DLD1 (cell line): ENCODE data around the gene KRT80.

Experiments used
- in situ Hi-C: cut with HindIII; loops from 2 replicates; pipeline ENCODE4 v1.10.0; 2017; ENCODE audit warnings: low sequenced_read_pairs

The KRT80 gene

DNA sequence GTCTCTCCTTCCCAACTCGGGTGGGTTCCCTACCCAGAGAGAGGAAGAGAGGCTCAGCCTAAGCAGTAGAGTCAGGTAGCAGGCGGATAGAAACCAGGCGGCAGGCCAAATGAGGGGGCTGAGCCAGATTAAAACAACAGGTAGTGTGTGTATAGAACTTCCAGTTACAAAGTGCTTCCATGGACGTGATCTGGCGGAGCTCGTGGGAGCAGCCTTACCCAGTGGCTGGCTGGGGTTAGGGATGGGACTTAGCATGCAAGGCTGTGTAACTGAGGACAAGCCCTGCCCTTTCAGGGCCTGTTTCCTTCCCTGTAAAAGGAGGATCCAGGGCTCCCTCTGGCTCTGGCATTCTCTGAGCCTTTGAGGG is 8.3 kb downstream of the KRT80 start:
- in situ Hi-C loops = no loop called here

DNA sequence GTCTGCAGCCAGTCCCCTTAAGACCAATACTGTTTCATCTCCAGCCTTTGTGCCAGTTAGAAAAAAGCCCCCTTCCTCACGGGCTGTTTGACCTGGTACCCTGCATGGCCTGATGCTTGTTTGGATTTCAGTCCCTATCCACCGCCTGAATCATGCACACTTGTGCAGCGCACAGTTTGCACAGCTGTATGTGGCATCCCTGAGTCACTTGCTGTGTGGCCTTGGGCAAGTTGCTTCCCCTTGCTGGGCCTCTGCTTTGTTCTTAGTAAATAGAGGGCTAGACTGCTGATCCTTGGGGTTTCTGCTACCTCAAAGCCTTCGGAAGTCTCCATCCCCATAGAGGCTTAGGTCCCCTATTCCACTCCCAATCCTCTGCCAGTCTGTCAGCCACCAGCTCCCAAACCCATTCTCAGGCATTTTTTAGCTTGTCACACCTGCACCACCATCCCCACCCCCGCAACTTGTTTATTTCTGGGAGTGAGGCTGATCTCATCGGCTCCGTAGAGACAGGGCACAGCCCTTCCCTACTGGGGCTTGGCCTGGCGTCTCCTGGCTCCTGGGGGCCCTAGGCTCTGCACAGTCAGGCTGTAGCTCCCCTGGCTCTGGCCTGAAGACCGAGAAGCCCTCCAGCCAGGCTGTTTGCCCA is 8.8 kb downstream of the KRT80 start:
- in situ Hi-C loops = no loop called here

DNA sequence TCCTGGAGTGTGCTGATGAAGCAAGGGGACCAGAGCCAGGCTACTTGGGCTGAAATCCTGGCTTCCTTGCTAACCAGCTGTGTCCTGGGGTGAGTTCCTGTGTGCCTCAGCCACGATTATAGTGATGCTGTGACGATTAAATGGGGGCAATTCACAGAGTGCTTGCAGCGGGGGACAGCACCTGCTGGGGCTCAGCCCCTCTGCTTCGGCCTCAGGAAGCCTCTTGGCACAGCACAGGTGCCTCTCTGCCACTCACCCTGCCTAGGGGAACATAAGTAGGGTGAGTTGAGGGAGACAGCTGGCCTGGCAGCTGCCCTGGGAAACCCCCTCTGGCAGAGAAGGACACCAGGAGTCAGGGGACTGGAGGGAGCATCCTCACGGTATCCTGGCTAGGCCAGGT is 9.4 kb downstream of the KRT80 start:
- in situ Hi-C loops = no loop called here

DNA sequence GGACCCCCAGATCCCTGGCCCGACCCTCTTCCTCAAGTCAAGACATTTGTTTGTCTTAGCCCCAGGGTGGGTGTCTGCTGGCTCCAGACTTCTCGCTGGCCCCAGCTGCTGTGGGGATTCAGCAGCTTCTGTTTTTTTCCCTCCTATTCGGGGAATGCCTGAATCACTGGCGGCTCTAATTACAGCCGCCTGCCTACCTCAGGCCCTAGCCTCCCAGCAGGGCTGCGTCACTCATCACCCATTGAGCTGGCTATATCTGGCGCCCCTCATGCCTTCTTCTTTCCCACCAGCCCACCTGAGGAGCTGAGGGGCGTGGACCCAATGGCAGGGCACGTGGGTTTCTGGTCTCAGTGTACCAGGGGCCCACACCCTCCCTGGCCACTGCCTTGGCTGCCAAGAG is 10.1 kb downstream of the KRT80 start:
- in situ Hi-C loops = no loop called here

DNA sequence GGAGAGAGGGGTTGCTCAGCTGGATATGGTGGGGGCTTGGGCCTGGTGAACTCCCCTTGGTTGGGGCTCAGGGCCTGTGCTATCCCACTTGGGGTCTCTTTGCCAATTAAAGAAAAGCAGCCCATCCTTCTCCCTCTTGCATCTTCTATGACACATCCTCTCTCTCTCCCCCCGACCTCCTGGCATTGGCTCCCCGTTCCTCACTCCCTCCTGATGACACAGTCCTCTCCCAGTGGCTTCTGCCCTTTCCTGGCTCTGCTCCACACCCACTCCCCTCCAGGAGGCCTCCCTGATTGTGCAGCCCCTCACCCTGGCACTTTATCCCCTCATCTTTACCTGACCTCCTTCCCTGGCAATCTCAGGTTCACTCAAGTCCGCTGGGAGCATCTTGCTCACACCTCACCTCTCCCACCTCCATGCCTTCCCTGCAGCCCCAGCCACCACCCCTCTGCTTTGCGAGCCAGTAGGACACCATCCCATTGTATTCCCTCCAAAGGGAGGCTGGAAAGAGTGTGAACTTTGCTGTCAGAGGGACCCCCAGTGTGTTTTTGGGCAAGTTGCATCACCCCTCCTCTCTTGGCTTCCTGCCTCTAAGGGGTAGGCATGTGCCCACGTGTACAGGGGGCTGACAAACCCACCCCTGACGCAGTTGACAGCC is 10.7 kb downstream of the KRT80 start:
- in situ Hi-C loops = no loop called here

DNA sequence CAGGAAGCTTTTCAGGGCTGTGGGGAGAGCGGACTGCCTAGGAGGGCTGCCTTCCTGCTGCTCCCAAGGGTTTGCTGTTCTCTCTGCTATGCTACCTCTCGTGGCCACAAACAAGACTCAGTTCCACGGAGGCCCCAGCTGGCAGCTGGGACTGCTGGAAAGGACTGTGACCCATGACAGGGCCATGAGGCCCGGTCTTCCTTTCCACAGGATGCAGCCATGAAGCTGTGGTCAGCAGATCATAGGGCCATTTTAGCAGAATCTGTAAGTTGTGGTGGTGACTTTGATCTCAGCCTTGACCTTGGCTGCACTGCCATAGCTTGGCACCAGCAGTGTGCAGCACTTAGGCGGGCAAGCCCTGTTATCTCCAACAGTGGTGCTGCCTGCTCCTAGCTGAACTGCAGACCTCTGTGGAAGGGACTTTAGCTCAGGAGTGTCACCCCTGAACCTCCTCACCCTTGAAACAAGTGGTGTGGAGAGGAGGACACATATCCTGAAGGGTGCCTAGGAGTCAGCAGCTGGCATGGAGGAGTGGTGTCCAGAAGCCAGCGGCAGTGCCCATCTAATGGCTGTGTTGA is 12.3 kb downstream of the KRT80 start:
- in situ Hi-C loops = loop anchor here (10.0 kb wide), 1 partner anchor 45 kb away; no protein-coding TSS in a partner anchor

DNA sequence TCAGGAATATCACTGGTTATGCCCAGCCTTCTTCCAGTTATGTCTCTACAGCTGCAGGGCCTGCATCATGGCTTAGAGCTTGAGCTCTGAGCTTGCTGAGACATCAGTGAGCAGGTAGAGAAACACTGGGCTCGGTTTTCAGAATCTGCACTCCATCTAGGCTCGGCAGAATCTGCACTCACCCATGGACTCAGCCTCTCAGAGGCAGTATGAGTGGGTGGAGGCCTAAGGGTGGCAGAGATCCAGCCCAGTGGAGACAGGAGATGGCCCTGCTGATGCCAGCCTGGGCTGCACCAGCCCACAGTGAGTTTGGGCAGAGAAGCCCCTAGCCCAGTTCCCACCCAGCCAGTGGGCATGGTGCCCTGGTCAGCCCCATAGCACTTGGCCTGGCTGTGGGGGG is 12.8 kb downstream of the KRT80 start:
- in situ Hi-C loops = loop anchor here (10.0 kb wide), 1 partner anchor 46 kb away; no protein-coding TSS in a partner anchor

DNA sequence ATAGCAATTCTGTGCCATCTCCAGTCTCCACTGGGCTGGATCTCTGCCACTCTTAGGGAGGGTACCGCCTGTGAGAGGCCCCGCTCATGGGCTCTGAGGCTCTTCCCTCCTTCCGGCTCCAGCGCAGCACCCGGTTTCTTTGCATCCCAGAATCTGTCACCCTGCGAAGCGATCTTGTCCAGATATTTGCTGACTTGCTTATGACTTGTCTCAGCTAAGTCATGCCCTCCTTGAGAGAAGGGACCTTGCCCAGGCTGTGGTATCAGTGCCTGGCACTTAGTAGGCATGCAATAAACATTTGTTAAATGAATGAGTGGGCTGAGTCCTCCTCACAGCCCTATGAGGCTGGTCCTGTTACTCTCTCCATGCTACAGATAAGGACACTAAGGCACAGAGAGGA is 13.4 kb downstream of the KRT80 start:
- in situ Hi-C loops = loop anchor here (10.0 kb wide), 1 partner anchor 46 kb away; no protein-coding TSS in a partner anchor

DNA sequence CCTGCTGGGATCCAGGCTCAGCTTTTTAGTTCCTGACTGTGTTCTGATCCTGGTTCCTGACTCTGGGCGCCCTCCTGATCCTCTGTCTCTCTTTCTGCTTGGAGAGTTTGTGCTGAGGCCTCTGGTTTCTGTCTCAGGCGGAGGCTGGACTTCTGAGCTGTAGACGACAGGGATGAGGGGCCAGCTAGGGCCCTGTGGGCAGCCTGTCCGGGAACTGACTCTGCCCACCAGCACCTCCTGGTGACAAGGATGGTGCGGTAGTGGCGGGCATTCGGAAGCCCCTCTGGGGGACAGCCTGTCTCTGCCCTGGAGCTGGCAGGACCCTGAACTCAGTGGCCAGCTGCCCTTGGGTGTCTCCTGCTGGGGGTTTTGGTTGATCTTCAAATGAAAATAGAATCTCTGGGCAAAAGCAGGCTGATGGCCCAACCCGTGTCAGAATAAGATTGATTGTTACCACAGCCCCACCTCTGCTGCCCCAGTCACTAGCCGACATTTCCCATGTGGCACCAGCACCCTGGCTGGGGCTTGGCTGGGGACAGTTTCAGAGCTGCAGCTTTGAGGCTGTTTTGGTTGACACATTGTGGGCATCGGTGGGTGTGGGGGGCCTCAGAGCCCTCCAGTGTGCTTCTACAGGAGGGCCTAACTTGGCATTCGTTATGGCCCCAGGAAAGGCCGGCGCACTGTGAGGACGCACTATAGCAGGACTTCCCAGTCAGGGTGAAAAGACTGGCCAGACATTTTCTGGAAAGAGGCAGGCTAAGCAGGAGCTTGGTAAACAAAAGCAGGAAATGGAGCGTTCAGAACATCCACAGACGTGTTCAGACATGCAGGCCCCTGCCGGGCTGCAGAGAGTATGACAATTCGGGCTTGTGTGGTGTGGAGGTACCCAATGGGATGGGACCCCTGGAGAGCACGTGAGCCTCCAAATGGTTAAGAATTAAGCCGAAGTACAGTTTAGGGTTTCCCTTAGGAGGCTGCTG is 16.2 kb downstream of the KRT80 start:
- in situ Hi-C loops = loop anchor here (10.0 kb wide), 1 partner anchor 49 kb away; no protein-coding TSS in a partner anchor

DNA sequence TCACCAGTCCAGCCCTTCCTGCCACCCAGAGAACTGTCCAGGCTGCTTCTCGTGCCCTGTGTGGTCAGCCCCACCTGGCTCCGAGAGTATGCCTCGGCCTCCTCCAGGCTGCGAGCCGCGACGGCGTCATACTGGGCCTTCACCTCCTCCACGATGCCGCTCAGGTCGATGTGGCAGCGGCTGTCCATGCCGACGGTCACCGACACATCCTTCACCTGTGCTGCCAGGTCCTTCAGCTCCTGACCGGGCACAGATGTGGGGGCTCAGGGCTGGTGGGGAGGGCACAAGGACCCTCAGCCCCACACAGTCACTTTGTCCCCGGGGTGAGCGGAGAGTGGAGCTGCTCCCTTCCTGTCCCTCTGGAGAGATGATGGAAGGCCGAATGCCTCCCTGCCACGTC is 18.3 kb downstream of the KRT80 start:
- in situ Hi-C loops = loop anchor here (10.0 kb wide), 1 partner anchor 51 kb away; no protein-coding TSS in a partner anchor

DNA sequence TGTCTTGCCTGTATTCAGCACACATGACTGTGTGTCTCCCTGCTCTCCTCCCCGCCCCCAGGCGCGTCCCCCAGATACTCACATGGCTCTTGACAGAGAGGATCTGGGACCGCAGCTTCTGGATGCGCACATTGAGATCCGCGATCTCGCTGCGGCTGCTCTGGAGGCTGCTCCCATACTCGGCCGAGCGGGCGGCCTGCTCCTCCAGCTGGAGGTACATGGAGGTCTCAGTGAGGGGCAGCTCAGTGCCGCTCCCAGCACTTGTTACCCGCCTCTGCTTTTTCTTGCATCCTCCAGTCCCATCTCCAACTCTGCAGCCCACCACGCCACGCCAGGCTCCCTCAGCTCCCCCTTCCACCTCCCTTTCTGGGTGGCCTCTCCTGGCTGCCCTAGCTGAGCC is 18.9 kb downstream of the KRT80 start:
- in situ Hi-C loops = loop anchor here (10.0 kb wide), 1 partner anchor 52 kb away; no protein-coding TSS in a partner anchor

DNA sequence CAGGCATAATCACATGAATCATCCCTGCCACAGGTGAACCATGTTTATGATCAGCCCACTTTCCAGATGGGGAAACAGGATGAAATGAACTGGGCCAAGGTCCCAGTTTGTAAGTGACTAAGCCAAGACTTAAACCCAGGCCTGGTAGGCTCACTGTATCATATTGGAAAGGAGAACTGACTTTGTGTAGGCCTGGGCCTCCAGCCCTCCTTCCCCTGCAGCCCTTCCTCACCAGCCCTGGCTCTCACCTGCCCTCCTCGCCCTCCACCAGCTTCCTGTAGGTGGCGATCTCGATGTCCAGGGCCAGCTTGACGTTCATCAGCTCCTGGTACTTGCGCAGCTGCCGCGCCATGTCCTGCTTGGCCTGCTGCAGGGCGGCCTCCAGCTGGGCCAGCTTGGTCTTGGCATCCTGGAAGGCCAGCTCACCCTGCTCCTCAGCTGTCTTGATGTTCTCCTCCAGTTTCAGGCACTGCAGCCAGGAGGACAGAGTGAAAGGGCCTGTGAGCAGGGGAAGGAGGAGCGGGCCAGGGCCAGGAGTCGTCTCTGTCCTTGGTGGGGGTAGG is 19.8 kb downstream of the KRT80 start:
- in situ Hi-C loops = loop anchor here (10.0 kb wide), 1 partner anchor 53 kb away; no protein-coding TSS in a partner anchor

DNA sequence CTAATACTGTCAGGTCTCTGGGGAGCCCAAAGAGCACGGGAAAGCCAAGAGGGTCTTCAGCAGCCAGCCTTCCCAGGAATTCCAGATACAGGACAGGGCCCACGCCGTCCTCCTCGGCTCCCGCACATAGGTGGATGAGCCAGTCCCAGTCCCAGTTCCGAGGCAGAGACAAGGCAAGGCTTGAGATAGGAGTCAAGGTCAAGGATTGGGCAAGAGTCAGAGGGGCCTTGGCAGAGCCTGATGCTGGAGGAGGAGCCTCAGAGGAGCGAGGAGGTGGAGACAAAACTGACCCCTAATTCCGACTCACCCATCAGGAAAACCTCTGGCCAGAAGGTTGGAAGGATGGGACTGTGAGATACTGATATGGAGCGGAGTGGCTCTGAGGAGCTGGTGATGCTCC is 21.0 kb downstream of the KRT80 start:
- in situ Hi-C loops = loop anchor here (10.0 kb wide), 1 partner anchor 54 kb away; no protein-coding TSS in a partner anchor

DNA sequence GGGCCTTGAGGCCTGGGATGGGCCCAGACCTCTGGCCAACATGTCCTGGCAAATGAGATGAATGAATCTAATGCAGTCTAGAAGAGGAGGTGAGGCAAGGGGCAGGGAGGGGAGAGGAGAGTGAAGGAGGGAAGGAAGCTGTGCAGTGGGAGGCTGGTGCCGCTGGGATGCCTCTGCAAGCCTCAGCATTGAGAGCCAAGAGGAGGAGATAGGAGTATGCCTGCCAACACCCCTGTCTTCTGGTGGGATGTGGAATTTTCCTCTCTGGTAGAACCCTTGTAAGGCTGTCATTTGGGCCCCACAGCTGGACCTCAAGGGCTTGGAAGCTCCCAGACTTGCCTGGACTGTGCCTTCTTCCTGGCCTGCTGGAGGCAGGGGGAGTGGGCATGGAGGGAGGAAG is 21.9 kb downstream of the KRT80 start:
- in situ Hi-C loops = loop anchor here (10.0 kb wide), 1 partner anchor 55 kb away; no protein-coding TSS in a partner anchor

DNA sequence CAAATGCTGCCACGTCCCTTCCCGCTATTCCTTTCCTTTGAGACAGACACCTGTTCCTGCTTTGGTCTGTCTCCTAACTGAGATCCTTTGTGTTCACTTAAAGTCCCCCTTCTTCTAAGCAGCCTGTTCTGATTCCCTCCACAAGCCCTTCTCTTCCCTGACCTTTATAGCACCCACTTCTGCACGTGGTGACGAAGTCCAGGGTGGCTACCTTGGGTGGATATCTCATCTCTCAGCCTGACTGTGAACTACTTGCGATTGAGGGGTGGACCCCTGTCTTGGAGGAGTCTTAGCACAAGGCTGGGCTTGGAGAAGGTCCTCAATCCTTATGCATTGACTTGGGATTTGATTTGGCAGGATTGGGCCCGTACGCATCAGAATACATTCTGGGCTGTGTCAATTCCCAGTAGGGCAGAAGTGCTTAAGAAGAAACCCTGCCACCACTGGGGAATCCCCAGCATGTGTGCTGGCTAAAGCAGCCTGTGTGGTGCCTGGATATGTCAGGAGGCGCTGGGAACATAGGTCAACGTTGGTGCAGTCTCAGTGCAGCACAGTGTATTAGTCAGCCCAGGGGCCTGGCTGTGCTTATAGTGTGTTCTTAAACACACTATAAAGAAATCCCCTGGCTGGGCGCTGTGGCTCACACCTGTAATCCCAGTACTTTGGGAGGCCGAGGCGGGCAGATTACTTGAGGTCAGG is 23.6 kb downstream of the KRT80 start:
- in situ Hi-C loops = no loop called here

DNA sequence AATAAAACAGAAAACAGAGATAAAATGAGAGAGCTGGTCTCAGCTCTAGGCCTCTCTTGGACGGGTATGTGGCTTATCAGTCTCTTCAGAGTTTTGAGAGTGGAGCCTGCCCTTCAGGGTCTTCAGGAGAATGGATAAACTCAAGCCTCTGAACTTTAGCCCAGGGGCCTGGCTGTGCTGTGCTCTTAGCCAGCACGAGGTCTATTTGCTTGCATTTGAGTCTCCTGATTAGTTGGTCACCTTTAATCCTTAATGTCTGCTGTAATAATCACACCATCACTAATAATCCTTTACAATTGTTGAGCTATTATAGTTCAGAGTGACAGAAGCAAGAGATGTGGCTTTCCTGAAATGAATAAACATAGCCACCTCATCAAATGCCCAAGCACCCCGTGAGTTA is 24.3 kb downstream of the KRT80 start:
- in situ Hi-C loops = no loop called here

DNA sequence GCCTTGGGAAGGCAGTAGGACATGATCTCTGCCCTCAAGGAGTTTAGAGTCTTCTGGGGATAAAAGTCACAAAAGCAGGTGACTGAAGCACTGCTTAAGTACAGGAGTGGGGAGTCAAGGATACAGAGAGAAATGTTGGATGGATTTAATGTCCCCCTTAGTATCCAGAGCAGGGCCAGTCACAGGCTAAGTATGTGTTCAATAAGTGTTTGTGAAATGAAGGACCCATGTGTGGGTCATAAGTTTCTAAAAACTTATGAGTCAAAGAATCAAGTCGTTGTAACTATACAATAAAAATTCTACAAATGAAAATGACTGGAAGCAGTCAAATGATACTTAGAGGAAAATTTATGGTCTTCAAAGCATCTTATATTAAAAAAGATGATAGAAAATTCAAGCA is 25.1 kb downstream of the KRT80 start:
- in situ Hi-C loops = no loop called here

DNA sequence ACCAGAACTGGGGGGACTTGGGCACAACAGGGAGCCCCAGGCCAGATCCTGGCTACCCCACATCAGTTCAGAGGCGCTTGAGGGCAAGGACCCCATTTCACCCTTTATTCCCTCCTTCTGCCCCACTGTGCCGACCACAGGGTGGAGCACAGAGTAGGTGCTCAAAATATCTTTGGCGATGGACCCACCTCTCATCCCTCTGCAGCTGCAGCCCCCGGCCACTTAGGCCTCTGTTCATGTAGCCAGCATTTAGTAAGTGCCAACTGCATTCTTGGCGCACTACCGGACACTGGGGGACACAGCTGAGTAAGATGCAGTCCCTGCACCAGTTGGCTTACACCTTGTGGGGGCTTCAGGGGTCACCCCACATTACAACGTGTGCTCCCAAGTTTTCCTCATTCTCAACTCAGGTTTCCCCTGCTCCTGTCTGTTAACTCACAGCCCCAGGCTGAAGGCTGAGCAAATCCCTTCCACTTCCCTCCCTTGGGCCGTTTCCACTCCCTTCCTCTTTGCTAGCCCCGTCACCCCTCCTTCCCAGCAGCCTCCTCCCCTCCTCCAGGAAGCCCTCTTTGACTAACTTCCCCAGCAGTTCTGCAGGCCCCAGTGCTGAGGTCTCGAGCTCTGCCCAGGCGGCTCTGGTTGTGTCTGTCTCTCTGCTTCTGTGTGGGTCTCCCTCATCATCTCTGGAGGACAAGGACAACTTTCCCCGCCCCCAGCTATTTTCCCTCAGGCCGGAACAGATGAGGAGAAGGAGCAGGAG is 26.5 kb downstream of the KRT80 start:
- in situ Hi-C loops = no loop called here

DNA sequence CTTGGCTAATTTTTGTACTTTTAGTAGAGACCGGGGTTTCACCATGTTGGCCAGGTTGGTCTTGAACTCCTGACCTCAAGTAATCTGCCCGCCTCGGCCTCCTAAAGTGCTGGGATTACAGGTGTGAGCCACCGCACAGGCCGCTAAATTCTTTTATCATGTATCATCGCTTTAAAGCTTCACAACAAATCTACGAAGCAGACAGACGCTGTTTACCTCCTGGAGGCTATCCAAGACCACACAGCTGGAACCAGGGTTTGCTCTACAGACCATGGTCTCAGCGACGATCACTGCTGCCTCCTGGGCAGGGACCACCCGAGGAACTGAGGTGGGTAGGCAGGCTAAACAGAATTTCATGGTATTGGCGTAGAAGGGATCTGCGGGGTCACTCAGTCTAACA is 27.2 kb downstream of the KRT80 start:
- in situ Hi-C loops = no loop called here
